ENCODE data around the gene ASTE1. TPM values are rescaled to one million over a fixed set of nuclear protein-coding genes. Genes with fewer than 3 reads are reported as not detected.

ASTE1 gene
- 7.4 TPM for polyA plus RNA-seq (2013)

GRCh38 chr3:131026321-131027151 is at the start of gene ASTE1, which contains the start of gene NEK11:
Gene ASTE1, minus strand, starts transcription at chr3:131026825. Its CDS starts 1,519 bp downstream, at chr3:131025306.
Gene NEK11, plus strand, starts transcription at chr3:131026877. Its CDS starts 2,832 bp downstream, at chr3:131029709.
- Histone ChIP-seq H3K4me1 (ENCODE audit: control extremely low read depth in 1 of 4, control insufficient read depth in 4 of 4, insufficient read depth in 4 of 4, low read length in 3 of 4) (peaks cover 7 to 21% (median 18%) of the 10 kb centered on the region in 4 experiments), H3K9me3 (ENCODE audit: control extremely low read depth in 1 of 5, control insufficient read depth in 4 of 5, insufficient read depth in 2 of 5, low read depth in 1 of 5, low read length in 4 of 5) (no peaks in the 10 kb centered on the region), H3K36me3 (ENCODE audit: control insufficient read depth in 4 of 4, insufficient read depth in 4 of 4, low read length in 3 of 4) (peaks cover 8 to 17% (median 10%) of the 10 kb centered on the region in 4 experiments), H3K27me3 (replicated peaks in 2 of 5; ENCODE audit: control insufficient read depth in 4 of 5, insufficient read depth in 5 of 5, low read length in 4 of 5) (no peaks in the 10 kb centered on the region), H3K4me3 (ENCODE audit: control insufficient read depth in 1 of 7, extremely low read depth in 1 of 7, insufficient read depth in 4 of 7, low read depth in 2 of 7, low read length in 6 of 7) (peak within 1 kb of the TSS; percentile 65 to 97 (median 92)), H3K27ac (ENCODE audit: insufficient read depth in 1 of 2, low read depth in 1 of 2, low read length in 2 of 2, poor library complexity in 1 of 2, severe bottlenecking in 2 of 2) (peak within 1 kb of the TSS; percentile 85 to 95)
- ChIA-PET POLR2A (no interaction called here), CTCF (interaction anchor here (0.6 to 1.0 kb wide), 3 partner anchors 10 to 468 kb away, joined by 3 to 4 read pairs (median 3); no protein-coding TSS in a partner anchor)
- WGBS (ENCODE audit: insufficient coverage), result 0% methylated on average over 55 of the region's 56 CpGs
- DNase-seq, result peak; percentile 89 to 96 (median 94)

GRCh38 chr3:131075632-131076328 is 49.2 kb upstream of the ASTE1 start:
- CTCF ChIA-PET, result no interaction called here
- POLR2A ChIA-PET, result no interaction called here
- no peak overlapping the region for H3K4me3 ChIP-seq (ENCODE audit: control insufficient read depth in 1 of 7, extremely low read depth in 1 of 7, insufficient read depth in 4 of 7, low read depth in 2 of 7, low read length in 6 of 7)
- no peaks in the 10 kb centered on the region for H3K27me3 ChIP-seq (replicated peaks in 2 of 5; ENCODE audit: control insufficient read depth in 4 of 5, insufficient read depth in 5 of 5, low read length in 4 of 5)
- no peak for DNase-seq
- peaks cover 0 to 7% (median 2%) of the 10 kb centered on the region in 4 experiments for H3K4me1 ChIP-seq (ENCODE audit: control extremely low read depth in 1 of 4, control insufficient read depth in 4 of 4, insufficient read depth in 4 of 4, low read length in 3 of 4)
- no peaks in the 10 kb centered on the region for H3K9me3 ChIP-seq (ENCODE audit: control extremely low read depth in 1 of 5, control insufficient read depth in 4 of 5, insufficient read depth in 2 of 5, low read depth in 1 of 5, low read length in 4 of 5)
- WGBS (ENCODE audit: insufficient coverage), result 67% methylated on average over 3 of the region's 4 CpGs
- H3K27ac ChIP-seq (ENCODE audit: insufficient read depth in 1 of 2, low read depth in 1 of 2, low read length in 2 of 2, poor library complexity in 1 of 2, severe bottlenecking in 2 of 2), result no peak overlapping the region
- H3K36me3 ChIP-seq (ENCODE audit: control insufficient read depth in 4 of 4, insufficient read depth in 4 of 4, low read length in 3 of 4), result no peaks in the 10 kb centered on the region

- no peaks in the 10 kb centered on the region for H3K36me3 ChIP-seq (ENCODE audit: control insufficient read depth in 4 of 4, insufficient read depth in 4 of 4, low read length in 3 of 4)
- H3K4me1 ChIP-seq (ENCODE audit: control extremely low read depth in 1 of 4, control insufficient read depth in 4 of 4, insufficient read depth in 4 of 4, low read length in 3 of 4), result peaks cover 0 to 7% (median 2%) of the 10 kb centered on the region in 4 experiments
- no peak for DNase-seq
- no peaks in the 10 kb centered on the region for H3K27me3 ChIP-seq (replicated peaks in 2 of 5; ENCODE audit: control insufficient read depth in 4 of 5, insufficient read depth in 5 of 5, low read length in 4 of 5)
- ChIA-PET POLR2A (no interaction called here), CTCF (interaction anchor here (1.4 kb wide), 1 partner anchor 35 kb away, joined by 3 read pairs; no protein-coding TSS in a partner anchor)
- H3K4me3 ChIP-seq (ENCODE audit: control insufficient read depth in 1 of 7, extremely low read depth in 1 of 7, insufficient read depth in 4 of 7, low read depth in 2 of 7, low read length in 6 of 7), result no peak overlapping the region
- WGBS (ENCODE audit: insufficient coverage), result 100% methylated on average over 1 of the region's 2 CpGs
- no peaks in the 10 kb centered on the region for H3K9me3 ChIP-seq (ENCODE audit: control extremely low read depth in 1 of 5, control insufficient read depth in 4 of 5, insufficient read depth in 2 of 5, low read depth in 1 of 5, low read length in 4 of 5)
- no peak overlapping the region for H3K27ac ChIP-seq (ENCODE audit: insufficient read depth in 1 of 2, low read depth in 1 of 2, low read length in 2 of 2, poor library complexity in 1 of 2, severe bottlenecking in 2 of 2)
Observed at GRCh38 chr3:131072845-131073244, 46.2 kb upstream of the ASTE1 start.

GRCh38 chr3:131072099-131072559 is 45.5 kb upstream of the ASTE1 start:
- POLR2A ChIA-PET, result no interaction called here
- H3K27me3 ChIP-seq (replicated peaks in 2 of 5; ENCODE audit: control insufficient read depth in 4 of 5, insufficient read depth in 5 of 5, low read length in 4 of 5), result no peaks in the 10 kb centered on the region
- peak in 2 of 3 donors; percentile 26 to 48 for DNase-seq
- H3K36me3 ChIP-seq (ENCODE audit: control insufficient read depth in 4 of 4, insufficient read depth in 4 of 4, low read length in 3 of 4), result no peaks in the 10 kb centered on the region
- no peak overlapping the region for H3K4me3 ChIP-seq (ENCODE audit: control insufficient read depth in 1 of 7, extremely low read depth in 1 of 7, insufficient read depth in 4 of 7, low read depth in 2 of 7, low read length in 6 of 7)
- WGBS (ENCODE audit: insufficient coverage), result 100% methylated on average over 1 of the region's 2 CpGs
- H3K4me1 ChIP-seq (ENCODE audit: control extremely low read depth in 1 of 4, control insufficient read depth in 4 of 4, insufficient read depth in 4 of 4, low read length in 3 of 4), result peaks cover 0 to 7% (median 2%) of the 10 kb centered on the region in 4 experiments
- no peaks in the 10 kb centered on the region for H3K9me3 ChIP-seq (ENCODE audit: control extremely low read depth in 1 of 5, control insufficient read depth in 4 of 5, insufficient read depth in 2 of 5, low read depth in 1 of 5, low read length in 4 of 5)
- no peak overlapping the region for H3K27ac ChIP-seq (ENCODE audit: insufficient read depth in 1 of 2, low read depth in 1 of 2, low read length in 2 of 2, poor library complexity in 1 of 2, severe bottlenecking in 2 of 2)
- CTCF ChIA-PET, result interaction anchor here (1.4 kb wide), 1 partner anchor 36 kb away, joined by 3 read pairs; no protein-coding TSS in a partner anchor

- ChIA-PET CTCF (interaction anchor here (1.1 to 1.4 kb wide), 2 partner anchors 11 to 26 kb away, joined by 3 to 4 read pairs; no protein-coding TSS in a partner anchor), POLR2A (no interaction called here)
- Histone ChIP-seq H3K4me3 (ENCODE audit: control insufficient read depth in 1 of 7, extremely low read depth in 1 of 7, insufficient read depth in 4 of 7, low read depth in 2 of 7, low read length in 6 of 7) (no peak overlapping the region), H3K27me3 (replicated peaks in 2 of 5; ENCODE audit: control insufficient read depth in 4 of 5, insufficient read depth in 5 of 5, low read length in 4 of 5) (no peaks in the 10 kb centered on the region), H3K4me1 (ENCODE audit: control extremely low read depth in 1 of 4, control insufficient read depth in 4 of 4, insufficient read depth in 4 of 4, low read length in 3 of 4) (peaks cover 0 to 5% (median 2%) of the 10 kb centered on the region in 4 experiments), H3K36me3 (ENCODE audit: control insufficient read depth in 4 of 4, insufficient read depth in 4 of 4, low read length in 3 of 4) (no peaks in the 10 kb centered on the region), H3K27ac (ENCODE audit: insufficient read depth in 1 of 2, low read depth in 1 of 2, low read length in 2 of 2, poor library complexity in 1 of 2, severe bottlenecking in 2 of 2) (no peak overlapping the region), H3K9me3 (ENCODE audit: control extremely low read depth in 1 of 5, control insufficient read depth in 4 of 5, insufficient read depth in 2 of 5, low read depth in 1 of 5, low read length in 4 of 5) (peaks cover 0 to 3% (median 0%) of the 10 kb centered on the region in 5 experiments)
- DNase-seq, result no peak
Observed at GRCh38 chr3:131067983-131068382, 41.4 kb upstream of the ASTE1 start.

GRCh38 chr3:131053043-131053859 is 26.6 kb upstream of the ASTE1 start:
- H3K4me1 ChIP-seq (ENCODE audit: control extremely low read depth in 1 of 4, control insufficient read depth in 4 of 4, insufficient read depth in 4 of 4, low read length in 3 of 4), result no peaks in the 10 kb centered on the region
- peak in 2 of 3 donors; percentile 14 to 15 for DNase-seq
- no CpG with 5 or more reads among the region's 3 CpGs for WGBS (ENCODE audit: insufficient coverage)
- H3K4me3 ChIP-seq (ENCODE audit: control insufficient read depth in 1 of 7, extremely low read depth in 1 of 7, insufficient read depth in 4 of 7, low read depth in 2 of 7, low read length in 6 of 7), result no peak overlapping the region
- no peaks in the 10 kb centered on the region for H3K9me3 ChIP-seq (ENCODE audit: control extremely low read depth in 1 of 5, control insufficient read depth in 4 of 5, insufficient read depth in 2 of 5, low read depth in 1 of 5, low read length in 4 of 5)
- CTCF ChIA-PET, result interaction anchor here (0.7 to 1.3 kb wide), 3 partner anchors 29 to 1158 kb away, joined by 3 read pairs; no protein-coding TSS in a partner anchor
- no peaks in the 10 kb centered on the region for H3K36me3 ChIP-seq (ENCODE audit: control insufficient read depth in 4 of 4, insufficient read depth in 4 of 4, low read length in 3 of 4)
- no peak overlapping the region for H3K27ac ChIP-seq (ENCODE audit: insufficient read depth in 1 of 2, low read depth in 1 of 2, low read length in 2 of 2, poor library complexity in 1 of 2, severe bottlenecking in 2 of 2)
- POLR2A ChIA-PET, result no interaction called here
- no peaks in the 10 kb centered on the region for H3K27me3 ChIP-seq (replicated peaks in 2 of 5; ENCODE audit: control insufficient read depth in 4 of 5, insufficient read depth in 5 of 5, low read length in 4 of 5)
